H1 (cell line): ENCODE measurements around the gene ATP6V0A1. TPM values are rescaled to one million over a fixed set of nuclear protein-coding genes. Genes with fewer than 3 reads are reported as not detected.

Experiments used
- RXRA ChIP-seq: IDR thresholded peaks from 2 replicates; pipeline ENCODE4 v1.6.1; 2011; ENCODE audit warnings: low read depth, mild to moderate bottlenecking, low read length, moderate library complexity; ENCODE audit not compliant: insufficient read depth
- polyA plus RNA-seq, 7 experiments: library from polyadenylated mRNA; depleted of rRNA in 3 of 7; stranded (reverse) in 5 of 7; unstranded in 2 of 7; fragments of >200 nt in 5 of 7; fragments of 200-250 nt in 2 of 7; gene quantifications; 1 replicate in 5 of 7; 2 replicates in 1 of 7; 4 replicates in 1 of 7; pipeline versions ENCODE4 v1.2.1 to v1.2.3, GENCODE V29; 2011 to 2013; ENCODE audit warnings: missing spikeins in 2 of 7, mixed read lengths in 2 of 7
- total RNA-seq: library from RNA; stranded (reverse); fragmentation: NEBNext Ultra II Directional; extraction: Animal tissue kit (Norgen Biotek cat#: 25700); gene quantifications from 2 replicates; pipeline ENCODE4 v1.2.1, GENCODE V29; 2021
- TF ChIP-seq, protein P1 (sequence below): fragments of 300-600 bp; sonication (generic); IDR thresholded peaks from 2 replicates; pipeline ENCODE4 v1.7.1; 2012; ENCODE audit warnings: low read length, moderate library complexity, mild to moderate bottlenecking, inconsistent platforms; ENCODE audit not compliant: insufficient replicate concordance

The ATP6V0A1 gene
- total and polyA plus RNA-seq, 2 of the 8 experiments (the other 6 are each of a cell fraction or from before 2014, with no cell fraction given) = 55.3 to 63.4 TPM

DNA sequence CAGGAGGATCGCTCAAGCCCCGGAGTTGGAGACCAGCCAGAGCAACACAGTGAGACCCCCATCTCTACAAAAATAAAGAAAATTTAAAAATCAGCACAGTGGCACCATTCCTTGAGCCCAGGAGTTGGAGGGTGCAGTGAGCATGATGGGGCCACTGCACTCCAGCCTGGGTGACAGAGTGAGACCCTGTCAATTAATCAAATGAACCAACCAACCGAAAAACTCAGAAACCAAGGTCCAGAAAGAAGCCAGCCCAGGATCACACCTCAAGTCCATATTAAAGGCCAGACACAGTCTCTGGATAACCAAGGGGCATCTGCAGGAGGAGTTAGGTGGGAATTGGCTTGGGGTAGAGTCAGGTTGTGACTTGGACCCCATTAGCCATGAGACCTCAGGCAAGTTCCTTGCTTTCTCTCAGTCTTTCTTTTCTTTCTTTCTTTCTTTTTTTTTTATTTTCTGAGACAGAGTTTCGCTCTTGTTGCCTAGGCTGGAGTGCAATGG is 96.5 kb downstream of the ATP6V0A1 start (continued):
- TF ChIP-seq, protein P1, sequence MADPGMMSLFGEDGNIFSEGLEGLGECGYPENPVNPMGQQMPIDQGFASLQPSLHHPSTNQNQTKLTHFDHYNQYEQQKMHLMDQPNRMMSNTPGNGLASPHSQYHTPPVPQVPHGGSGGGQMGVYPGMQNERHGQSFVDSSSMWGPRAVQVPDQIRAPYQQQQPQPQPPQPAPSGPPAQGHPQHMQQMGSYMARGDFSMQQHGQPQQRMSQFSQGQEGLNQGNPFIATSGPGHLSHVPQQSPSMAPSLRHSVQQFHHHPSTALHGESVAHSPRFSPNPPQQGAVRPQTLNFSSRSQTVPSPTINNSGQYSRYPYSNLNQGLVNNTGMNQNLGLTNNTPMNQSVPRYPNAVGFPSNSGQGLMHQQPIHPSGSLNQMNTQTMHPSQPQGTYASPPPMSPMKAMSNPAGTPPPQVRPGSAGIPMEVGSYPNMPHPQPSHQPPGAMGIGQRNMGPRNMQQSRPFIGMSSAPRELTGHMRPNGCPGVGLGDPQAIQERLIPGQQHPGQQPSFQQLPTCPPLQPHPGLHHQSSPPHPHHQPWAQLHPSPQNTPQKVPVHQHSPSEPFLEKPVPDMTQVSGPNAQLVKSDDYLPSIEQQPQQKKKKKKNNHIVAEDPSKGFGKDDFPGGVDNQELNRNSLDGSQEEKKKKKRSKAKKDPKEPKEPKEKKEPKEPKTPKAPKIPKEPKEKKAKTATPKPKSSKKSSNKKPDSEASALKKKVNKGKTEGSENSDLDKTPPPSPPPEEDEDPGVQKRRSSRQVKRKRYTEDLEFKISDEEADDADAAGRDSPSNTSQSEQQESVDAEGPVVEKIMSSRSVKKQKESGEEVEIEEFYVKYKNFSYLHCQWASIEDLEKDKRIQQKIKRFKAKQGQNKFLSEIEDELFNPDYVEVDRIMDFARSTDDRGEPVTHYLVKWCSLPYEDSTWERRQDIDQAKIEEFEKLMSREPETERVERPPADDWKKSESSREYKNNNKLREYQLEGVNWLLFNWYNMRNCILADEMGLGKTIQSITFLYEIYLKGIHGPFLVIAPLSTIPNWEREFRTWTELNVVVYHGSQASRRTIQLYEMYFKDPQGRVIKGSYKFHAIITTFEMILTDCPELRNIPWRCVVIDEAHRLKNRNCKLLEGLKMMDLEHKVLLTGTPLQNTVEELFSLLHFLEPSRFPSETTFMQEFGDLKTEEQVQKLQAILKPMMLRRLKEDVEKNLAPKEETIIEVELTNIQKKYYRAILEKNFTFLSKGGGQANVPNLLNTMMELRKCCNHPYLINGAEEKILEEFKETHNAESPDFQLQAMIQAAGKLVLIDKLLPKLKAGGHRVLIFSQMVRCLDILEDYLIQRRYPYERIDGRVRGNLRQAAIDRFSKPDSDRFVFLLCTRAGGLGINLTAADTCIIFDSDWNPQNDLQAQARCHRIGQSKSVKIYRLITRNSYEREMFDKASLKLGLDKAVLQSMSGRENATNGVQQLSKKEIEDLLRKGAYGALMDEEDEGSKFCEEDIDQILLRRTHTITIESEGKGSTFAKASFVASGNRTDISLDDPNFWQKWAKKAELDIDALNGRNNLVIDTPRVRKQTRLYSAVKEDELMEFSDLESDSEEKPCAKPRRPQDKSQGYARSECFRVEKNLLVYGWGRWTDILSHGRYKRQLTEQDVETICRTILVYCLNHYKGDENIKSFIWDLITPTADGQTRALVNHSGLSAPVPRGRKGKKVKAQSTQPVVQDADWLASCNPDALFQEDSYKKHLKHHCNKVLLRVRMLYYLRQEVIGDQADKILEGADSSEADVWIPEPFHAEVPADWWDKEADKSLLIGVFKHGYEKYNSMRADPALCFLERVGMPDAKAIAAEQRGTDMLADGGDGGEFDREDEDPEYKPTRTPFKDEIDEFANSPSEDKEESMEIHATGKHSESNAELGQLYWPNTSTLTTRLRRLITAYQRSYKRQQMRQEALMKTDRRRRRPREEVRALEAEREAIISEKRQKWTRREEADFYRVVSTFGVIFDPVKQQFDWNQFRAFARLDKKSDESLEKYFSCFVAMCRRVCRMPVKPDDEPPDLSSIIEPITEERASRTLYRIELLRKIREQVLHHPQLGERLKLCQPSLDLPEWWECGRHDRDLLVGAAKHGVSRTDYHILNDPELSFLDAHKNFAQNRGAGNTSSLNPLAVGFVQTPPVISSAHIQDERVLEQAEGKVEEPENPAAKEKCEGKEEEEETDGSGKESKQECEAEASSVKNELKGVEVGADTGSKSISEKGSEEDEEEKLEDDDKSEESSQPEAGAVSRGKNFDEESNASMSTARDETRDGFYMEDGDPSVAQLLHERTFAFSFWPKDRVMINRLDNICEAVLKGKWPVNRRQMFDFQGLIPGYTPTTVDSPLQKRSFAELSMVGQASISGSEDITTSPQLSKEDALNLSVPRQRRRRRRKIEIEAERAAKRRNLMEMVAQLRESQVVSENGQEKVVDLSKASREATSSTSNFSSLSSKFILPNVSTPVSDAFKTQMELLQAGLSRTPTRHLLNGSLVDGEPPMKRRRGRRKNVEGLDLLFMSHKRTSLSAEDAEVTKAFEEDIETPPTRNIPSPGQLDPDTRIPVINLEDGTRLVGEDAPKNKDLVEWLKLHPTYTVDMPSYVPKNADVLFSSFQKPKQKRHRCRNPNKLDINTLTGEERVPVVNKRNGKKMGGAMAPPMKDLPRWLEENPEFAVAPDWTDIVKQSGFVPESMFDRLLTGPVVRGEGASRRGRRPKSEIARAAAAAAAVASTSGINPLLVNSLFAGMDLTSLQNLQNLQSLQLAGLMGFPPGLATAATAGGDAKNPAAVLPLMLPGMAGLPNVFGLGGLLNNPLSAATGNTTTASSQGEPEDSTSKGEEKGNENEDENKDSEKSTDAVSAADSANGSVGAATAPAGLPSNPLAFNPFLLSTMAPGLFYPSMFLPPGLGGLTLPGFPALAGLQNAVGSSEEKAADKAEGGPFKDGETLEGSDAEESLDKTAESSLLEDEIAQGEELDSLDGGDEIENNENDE = no peak
- TF ChIP-seq RXRA = no peak
